ENCODE results near the gene REELD1. TPM values are rescaled to one million over a fixed set of nuclear protein-coding genes. Genes with fewer than 3 reads are reported as not detected.

REELD1 gene
- total and polyA plus RNA-seq, 2 of the 4 experiments (the other 2 are of a cell fraction): not detected

GRCh38 chr4:146194212-146194611, 20.1 kb upstream of the REELD1 start:
- Histone ChIP-seq H2BK5ac (ENCODE audit: low read depth, low read length, poor library complexity, severe bottlenecking) (no peak overlapping the region), H3K79me1 (ENCODE audit: low read depth in 1 of 2, low read length in 2 of 2) (no peaks in the 10 kb centered on the region), H3K14ac (replicated peaks; ENCODE audit: low read depth, low read length) (no peak overlapping the region), H3K4me3 (ENCODE audit: insufficient read depth, low read depth, low read length) (no peak overlapping the region), H3K4me2 (ENCODE audit: low read depth, low read length) (no peak overlapping the region), H3K27ac (ENCODE audit: insufficient read depth, low read length) (no peak overlapping the region), H2BK20ac (ENCODE audit: low read depth, low read length) (no peak overlapping the region), H3K23ac (ENCODE audit: low read depth, low read length) (no peak overlapping the region), H3K4me1 (ENCODE audit: control insufficient read depth, insufficient read depth, low read length) (no peaks in the 10 kb centered on the region), H2BK15ac (ENCODE audit: low read depth, low read length) (no peak overlapping the region), H3K27me3 (ENCODE audit: control insufficient read depth, insufficient read depth, low read length) (no peaks in the 10 kb centered on the region), H3K9me3 (ENCODE audit: control insufficient read depth, insufficient read depth, low read length) (no peaks in the 10 kb centered on the region), H4K5ac (ENCODE audit: low read depth, low read length) (no peak overlapping the region), H3K9ac (ENCODE audit: low read depth, low read length) (no peak overlapping the region), H4K8ac (ENCODE audit: low read depth in 2 of 2, low read length in 2 of 2) (no peak overlapping the region), H2AFZ (replicated peaks; ENCODE audit: low read length, poor library complexity) (no peak overlapping the region), H2AK9ac (replicated peaks; ENCODE audit: low read depth, low read length, poor library complexity) (no peak overlapping the region), H3K9me1 (ENCODE audit: insufficient read depth, low read length) (peaks cover 10% of the 10 kb centered on the region; the same call in 1 of the 2 replicates), H3K56ac (ENCODE audit: extremely low read depth, insufficient read depth, low read length) (no peak overlapping the region), H3K18ac (ENCODE audit: low read depth, low read length) (no peak overlapping the region), H2BK120ac (ENCODE audit: low read depth, low read length) (no peak overlapping the region), H4K20me1 (ENCODE audit: insufficient read depth, low read length) (no peaks in the 10 kb centered on the region), H3K36me3 (ENCODE audit: control insufficient read depth, insufficient read depth, low read length) (peaks cover 10% of the 10 kb centered on the region), H4K91ac (ENCODE audit: insufficient read depth, low read depth, low read length) (no peak overlapping the region), H2AK5ac (ENCODE audit: low read depth, low read length) (no peak overlapping the region), H3K4ac (ENCODE audit: low read depth, low read length) (no peak overlapping the region)
- intact Hi-C loops (cut with micrococcal nuclease): no loop called here
- no peak for DNase-seq
- no TSS peak for BruUV-seq (replicated peaks)
- CTCF ChIA-PET: no interaction called here
- dilution Hi-C loops (cut with HindIII; ENCODE audit: low sequenced_read_pairs, unreplicated experiment): no loop called here
- ATAC-seq (ENCODE audit: low read depth): no peak
- in situ Hi-C loops (cut with MboI; ENCODE audit: low sequenced_read_pairs): no loop called here
- no peak for TF ChIP-seq MAZ (IDR thresholded peaks at IDR 0.05; ENCODE audit: borderline replicate concordance, low read depth, low read length)
- no peak for TF ChIP-seq RAD21 (IDR thresholded peaks at IDR 0.05; ENCODE audit: low read length)
- TF ChIP-seq BHLHE40 (IDR thresholded peaks at IDR 0.05; ENCODE audit: low read depth, low read length): no peak
- TF ChIP-seq NFE2L2 (IDR thresholded peaks at IDR 0.05; ENCODE audit: low read depth, low read length): no peak
- TF ChIP-seq ELK1 (IDR thresholded peaks at IDR 0.05; ENCODE audit: borderline replicate concordance, low read depth, low read length): no peak
- TF ChIP-seq MAFK (IDR thresholded peaks at IDR 0.05; ENCODE audit: low read depth, low read length): no peak
- no peak for TF ChIP-seq FOS (IDR thresholded peaks at IDR 0.05; ENCODE audit: low read depth, low read length)
- TF ChIP-seq RFX5 (IDR thresholded peaks at IDR 0.05; ENCODE audit: low read depth, low read length): no peak
- no peak for TF ChIP-seq CEBPB (IDR thresholded peaks at IDR 0.05; ENCODE audit: low read depth, low read length)
- TF ChIP-seq RCOR1 (IDR thresholded peaks at IDR 0.05; ENCODE audit: insufficient replicate concordance, low read length): no peak
- POLR2A ChIA-PET (ENCODE audit: unreplicated experiment): no interaction called here

Measured in IMR-90 (cell line).